Esophagus mucosa (tissue), 1 donor: ENCODE data around the gene ACD. TPM values are rescaled to one million over a fixed set of nuclear protein-coding genes. Genes with fewer than 3 reads are reported as not detected.

Source experiments
- ATAC-seq: fragments of 200-7000 bp; cut with Tn5 transposase; one replicate; pipeline ENCODE4 v1.9.1; 2020
- total RNA-seq: library from RNA; stranded (reverse); gene quantifications from one replicate; pipeline ENCODE4 v1.2.4, GENCODE V29; 2023
- donor health status: DM: yes; HTN: yes; CAD: no.

ACD gene
- total RNA-seq, 1 donor from 2014 or later = 7.8 TPM

GRCh38 chr16:67675579-67675935, 15.5 kb upstream of the ACD start:
- no peak for ATAC-seq

DNA sequence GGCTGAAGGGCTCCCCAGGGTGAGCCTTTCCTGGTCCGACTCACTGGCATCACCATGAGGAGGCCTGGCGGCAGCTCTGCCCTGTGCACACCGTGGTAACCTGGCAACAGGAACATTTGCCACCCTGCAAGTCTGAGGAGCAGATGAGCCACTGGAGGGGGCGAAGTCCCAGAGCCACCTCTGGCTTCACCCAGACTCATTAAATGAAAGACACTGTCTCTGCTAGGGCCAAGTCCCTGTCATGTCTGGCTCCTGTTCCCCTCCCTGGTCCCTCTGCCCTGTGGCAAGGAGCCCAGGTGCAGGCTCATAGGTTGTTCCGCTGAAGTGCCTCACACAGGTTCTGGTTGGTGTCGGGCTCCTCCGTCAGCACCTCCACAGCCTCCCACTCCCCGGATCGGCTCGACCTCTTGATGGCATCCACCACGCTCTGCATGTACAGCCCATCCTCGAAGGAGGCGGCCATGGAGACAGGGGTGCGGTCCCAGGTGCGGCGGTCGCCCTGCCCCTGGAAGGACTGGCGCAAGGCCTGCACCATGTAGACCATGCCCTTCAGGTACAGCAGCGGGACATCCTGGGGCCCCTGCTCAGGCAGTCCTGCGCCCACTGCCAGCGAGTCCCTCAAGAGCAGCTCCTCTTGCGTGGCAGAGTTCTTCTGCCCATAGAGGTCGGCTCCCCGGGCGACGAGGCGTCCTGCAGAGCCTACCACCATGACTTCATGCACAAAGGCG, 15.0 kb upstream of the ACD start:
- ATAC-seq = peak; percentile 25

- peak; percentile 43 for ATAC-seq
Observed at GRCh38 chr16:67673712-67674580, 13.9 kb upstream of the ACD start.

DNA sequence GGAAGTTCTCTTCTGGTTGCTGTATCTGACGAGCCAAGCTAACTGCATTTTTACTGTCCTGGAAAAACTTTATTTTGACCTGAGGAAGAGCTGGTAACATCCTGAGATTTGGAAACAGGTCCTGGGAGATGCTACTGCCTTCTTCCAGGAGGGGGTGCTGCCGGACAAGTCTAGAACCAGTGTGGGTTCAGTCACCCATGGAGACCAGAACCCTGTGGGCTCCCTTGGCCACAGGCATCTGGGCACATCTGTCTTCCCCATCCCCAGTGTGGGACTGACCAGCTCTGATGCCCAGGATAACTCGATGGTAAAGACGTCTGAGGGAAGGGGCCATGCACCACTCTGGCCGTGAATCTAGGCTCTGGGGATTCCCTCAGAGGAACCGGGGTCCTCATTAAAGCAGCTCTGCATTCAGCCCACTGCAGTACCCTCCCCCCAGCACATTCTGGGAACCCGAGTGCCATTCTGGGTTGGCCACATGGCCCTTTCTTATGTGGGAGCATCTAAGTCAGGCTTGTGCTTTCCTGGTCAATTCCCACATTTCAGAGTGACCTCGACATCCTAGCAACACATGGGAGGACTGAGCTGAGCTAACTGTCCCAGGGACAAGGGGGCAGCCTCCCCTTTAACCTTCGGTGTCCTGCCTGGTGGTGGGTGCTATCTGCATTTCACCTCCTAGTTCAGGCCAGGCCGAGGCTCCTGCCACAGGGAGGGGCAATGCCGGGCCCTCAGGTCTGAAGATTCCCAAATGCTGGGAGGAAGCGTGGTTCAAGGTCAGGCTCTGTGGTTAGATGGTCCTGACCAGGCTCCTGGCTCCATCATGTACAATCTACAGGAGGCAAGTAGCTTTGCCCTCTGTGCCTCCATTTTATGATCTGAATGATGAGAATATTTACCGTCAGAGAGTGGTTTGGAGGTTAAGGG, 12.9 kb upstream of the ACD start:
- ATAC-seq = peak; percentile 28

DNA sequence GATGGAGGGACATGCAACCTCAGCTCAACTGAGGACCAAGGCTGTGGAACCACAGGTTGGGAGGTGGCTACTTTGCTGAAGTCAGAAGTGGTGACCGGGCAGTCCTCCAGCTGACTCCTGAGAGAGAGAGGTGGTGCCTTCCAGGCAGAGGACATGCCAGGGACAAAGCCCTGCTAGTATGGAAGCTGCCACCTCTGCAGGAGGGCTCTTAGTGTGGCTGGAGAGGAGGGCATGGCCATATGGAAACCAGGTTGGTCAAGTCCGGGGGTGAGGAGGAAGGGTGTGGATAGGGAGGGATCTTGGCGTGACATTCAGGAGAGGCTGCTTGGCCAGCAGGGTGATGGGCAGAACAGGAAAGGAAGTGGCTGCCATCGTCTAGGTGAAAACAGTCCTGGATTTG, 12.2 kb upstream of the ACD start:
- ATAC-seq = no peak

DNA sequence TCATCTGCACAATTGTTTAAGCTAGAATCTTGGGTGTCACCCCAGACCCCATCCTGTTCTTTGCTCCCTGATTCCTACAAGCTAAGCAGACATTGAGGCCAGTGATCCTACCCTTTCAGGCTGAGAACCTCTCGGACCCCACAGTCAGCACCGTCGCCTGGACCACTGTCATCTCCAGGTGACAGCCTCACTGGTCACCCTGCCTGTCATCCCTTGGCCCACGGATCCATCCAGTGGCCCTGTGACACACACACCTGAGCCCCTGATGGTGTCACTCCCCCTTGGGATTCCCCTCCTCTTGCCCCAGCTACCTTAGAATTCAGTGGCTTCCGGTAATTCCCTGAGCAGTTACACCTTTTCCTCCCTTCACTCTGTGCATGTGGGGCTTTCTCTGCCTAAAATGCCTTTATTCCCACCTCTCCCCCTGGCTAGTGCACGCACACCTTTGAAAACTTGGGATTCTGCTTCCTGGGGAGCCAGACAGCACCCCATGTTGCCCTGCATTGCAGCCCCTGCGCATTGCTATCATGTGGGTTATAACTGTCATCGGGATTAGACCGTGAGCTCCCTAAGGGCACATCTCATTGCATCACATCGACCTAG, 9.5 kb upstream of the ACD start:
- no peak for ATAC-seq

GRCh38 chr16:67668495-67669157, 8.6 kb upstream of the ACD start:
- ATAC-seq = no peak

DNA sequence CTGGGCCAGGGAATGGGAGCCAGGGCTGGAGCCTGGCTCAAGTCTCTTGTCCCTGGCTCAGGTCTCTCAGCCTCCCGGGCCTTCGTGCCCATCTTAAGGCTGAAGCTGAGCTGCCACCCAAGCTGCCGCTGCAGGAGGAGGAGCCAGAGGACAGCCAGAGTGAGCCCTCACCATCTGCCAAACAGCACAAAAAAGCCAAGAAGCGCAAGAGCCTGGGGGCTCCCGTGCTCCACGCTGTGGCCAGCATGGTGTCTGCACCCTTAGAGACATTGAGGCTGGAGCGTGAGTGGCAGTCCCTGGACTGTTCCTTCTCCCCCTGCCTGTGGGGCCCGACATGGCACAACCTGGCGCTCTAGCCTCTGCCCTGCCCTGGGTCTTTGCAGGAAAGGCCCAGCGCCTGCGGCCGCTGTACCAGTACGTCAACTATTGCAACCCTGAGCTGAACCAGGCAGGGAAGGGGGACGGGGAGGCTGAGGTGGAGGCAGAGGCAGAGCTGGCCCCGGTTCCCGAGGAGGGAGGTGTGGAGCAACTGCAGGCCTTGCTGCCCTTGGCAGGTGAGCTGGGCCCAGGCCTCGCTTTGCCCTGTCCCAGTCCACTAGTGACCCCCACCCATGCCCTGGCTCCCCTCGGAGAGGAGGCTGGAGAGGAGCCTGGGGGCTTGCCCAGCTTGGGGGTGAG, 7.9 kb upstream of the ACD start:
- ATAC-seq = peak; percentile 81

GRCh38 chr16:67667453-67667816, 7.4 kb upstream of the ACD start:
- no peak for ATAC-seq

DNA sequence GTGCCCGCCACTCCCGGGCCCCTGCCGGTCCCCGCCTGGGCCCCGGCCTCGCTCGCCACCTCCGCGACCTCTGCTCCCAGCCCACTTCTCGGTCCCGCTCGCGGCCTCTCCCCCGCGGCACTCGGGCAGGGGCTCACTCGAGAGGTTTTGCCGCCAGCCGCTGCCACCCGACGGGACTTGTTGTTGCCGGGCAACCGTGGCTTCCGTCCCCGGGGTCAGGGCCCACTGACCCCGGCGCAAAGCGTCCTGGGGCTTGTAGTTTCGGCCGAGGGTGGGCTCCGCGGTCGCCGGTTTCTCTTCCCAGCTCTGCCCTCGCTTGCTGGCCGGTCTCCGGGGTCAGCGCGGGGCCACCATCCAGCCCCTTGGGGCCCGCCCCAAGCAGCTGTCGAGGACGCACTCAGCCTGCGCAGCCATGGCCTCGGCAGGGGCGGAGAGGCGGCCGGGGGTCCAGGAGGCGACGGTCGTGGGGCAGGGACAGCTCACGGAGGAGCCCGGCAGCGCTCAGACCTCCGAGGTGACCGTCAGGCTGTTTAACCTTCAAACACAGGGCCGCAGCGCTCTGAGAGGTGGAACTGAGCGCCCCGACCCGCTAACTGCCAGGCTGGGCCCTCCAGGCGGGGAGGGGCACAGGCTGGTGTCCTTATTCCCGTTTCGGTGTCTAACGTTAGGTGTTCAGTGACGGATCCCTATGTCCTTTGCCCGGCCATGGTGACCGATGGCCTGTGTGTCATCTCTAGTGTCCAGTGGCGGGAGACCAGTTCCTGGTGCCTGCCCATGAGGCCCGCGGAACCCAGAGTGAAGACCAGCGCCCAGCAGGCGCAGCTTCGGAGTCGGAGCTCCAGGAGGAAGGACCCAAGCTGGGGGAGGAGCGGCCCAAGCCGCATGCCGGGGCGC, 6.7 kb upstream of the ACD start, which contains the start of the genes C16orf86 and ENKD1:
Gene C16orf86, plus strand, starts transcription at position 256 of the 894 bp plus-strand sequence. Its CDS starts 157 bp downstream, at position 413.
Gene ENKD1, minus strand, starts transcription at position 192 of the 894 bp plus-strand sequence. CDS start 308 bp downstream, outside the sequence.
- ATAC-seq = peak; percentile 40

- peak; percentile 4 for ATAC-seq
Observed at GRCh38 chr16:67666032-67666551, 6.0 kb upstream of the ACD start.

GRCh38 chr16:67665598-67665997, 5.5 kb upstream of the ACD start:
- no peak for ATAC-seq

DNA sequence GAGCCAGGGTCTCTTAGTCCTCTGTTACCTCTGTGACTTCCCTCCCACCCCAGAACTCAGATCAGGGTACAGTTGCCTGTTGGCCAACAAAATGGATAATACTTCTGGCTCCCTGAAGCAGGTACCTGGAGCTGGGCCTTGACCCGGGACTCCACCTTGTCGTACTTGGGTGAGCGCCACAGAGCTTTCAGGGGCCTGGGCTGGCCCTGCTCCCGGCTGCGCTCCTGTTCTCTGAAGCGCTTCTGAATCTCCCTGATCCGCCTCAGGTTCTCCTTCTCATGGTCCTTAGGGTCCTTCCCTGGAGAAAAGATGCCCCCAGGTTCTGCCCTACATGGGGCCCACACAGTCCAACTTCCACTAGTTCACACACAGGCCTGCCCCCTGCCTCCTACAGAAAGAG, 4.8 kb upstream of the ACD start:
- no peak for ATAC-seq

GRCh38 chr16:67664258-67664657, 4.2 kb upstream of the ACD start:
- ATAC-seq = no peak

GRCh38 chr16:67663877-67664222, 3.8 kb upstream of the ACD start:
- no peak for ATAC-seq

DNA sequence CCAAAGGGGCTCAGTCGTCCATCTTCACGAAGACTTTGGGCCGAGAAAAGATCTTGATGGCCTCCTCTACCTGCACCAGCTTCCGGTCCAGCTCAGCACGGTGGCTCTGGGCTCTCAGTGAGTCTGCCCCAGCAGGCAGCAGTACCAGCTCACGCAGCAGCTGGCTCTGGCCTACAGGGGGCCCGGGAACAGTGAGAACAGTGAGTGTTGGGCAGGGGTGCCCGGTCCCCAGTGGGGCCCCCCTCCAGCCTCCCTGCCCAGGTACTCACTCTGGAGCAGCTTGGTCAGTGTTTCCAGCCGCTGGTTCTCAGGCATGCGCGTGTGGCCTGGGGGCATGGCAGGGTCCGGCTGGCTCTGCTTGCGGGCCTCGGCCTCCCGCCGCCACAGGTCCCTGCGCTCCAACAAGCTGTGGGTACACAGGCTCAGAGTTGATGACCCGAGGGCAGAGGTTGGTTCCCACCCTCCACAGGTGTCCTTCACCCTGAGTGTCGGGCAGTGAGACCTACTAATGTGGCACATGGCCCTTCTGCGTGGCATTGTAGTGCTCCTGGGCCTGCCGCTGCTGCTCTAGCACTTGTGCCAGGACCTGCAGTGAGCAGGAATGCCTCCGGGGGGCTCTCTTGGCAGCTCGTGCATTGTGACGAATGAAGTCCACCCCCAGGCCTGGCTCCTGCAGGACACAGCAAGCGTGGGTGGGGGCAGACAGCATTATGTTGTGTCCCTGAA, 3.3 kb upstream of the ACD start:
- no peak for ATAC-seq

GRCh38 chr16:67662653-67663010, 2.6 kb upstream of the ACD start:
- no peak for ATAC-seq

GRCh38 chr16:67661886-67662652, 2.0 kb upstream of the ACD start:
- no peak for ATAC-seq
